Measurements from ENCODE around the gene SIGMAR1.

The SIGMAR1 gene

GRCh38 chr9:34630402-34631154 is 7.0 kb downstream of the SIGMAR1 start:
- DNase-seq (ENCODE audit: low read depth) = no peak

GRCh38 chr9:34629491-34629808 is 8.1 kb downstream of the SIGMAR1 start:
- no peak for DNase-seq (ENCODE audit: low read depth)

- DNase-seq (ENCODE audit: low read depth) = no peak
Measured at GRCh38 chr9:34628656-34629490, 8.7 kb downstream of the SIGMAR1 start, which contains the start of gene ARID3C. Gene ARID3C (minus strand): TSS chr9:34629066. CDS start chr9:34628014, 1,052 bp downstream.

- no peak for DNase-seq (ENCODE audit: low read depth)
Measured at GRCh38 chr9:34627716-34628655, 9.6 kb downstream of the SIGMAR1 start.

GRCh38 chr9:34625186-34625486 is 12.5 kb downstream of the SIGMAR1 start:
- no peak for DNase-seq (ENCODE audit: low read depth)

GRCh38 chr9:34624475-34625185 is 13.0 kb downstream of the SIGMAR1 start:
- no peak for DNase-seq (ENCODE audit: low read depth)

- no peak for DNase-seq (ENCODE audit: low read depth)
Measured at GRCh38 chr9:34623374-34624235, 14.0 kb downstream of the SIGMAR1 start.

GRCh38 chr9:34620061-34620994 is 17.3 kb downstream of the SIGMAR1 start, which contains the start of gene DCTN3:
Gene DCTN3 (minus strand): TSS chr9:34620495. CDS start chr9:34620464, 31 bp downstream.
- DNase-seq (ENCODE audit: low read depth) = peak; percentile 84

GRCh38 chr9:34615132-34615531 is 22.5 kb downstream of the SIGMAR1 start:
- DNase-seq (ENCODE audit: low read depth) = no peak

- DNase-seq (ENCODE audit: low read depth) = peak; percentile 63
Measured at GRCh38 chr9:34612788-34613390, 24.7 kb downstream of the SIGMAR1 start.

- peak; percentile 89 for DNase-seq (ENCODE audit: low read depth)
Measured at GRCh38 chr9:34611811-34612787, 25.5 kb downstream of the SIGMAR1 start, which contains the start of gene RPP25L. Gene RPP25L (minus strand): TSS chr9:34612097. CDS start chr9:34611296, 801 bp downstream.

- no peak for DNase-seq (ENCODE audit: low read depth)
Measured at GRCh38 chr9:34611251-34611810, 26.3 kb downstream of the SIGMAR1 start.

GRCh38 chr9:34610434-34611206 is 27.0 kb downstream of the SIGMAR1 start:
- no peak for DNase-seq (ENCODE audit: low read depth)

- DNase-seq (ENCODE audit: low read depth) = no peak
Measured at GRCh38 chr9:34607331-34607730, 30.3 kb downstream of the SIGMAR1 start.

- DNase-seq (ENCODE audit: low read depth) = no peak
Measured at GRCh38 chr9:34606905-34607304, 30.7 kb downstream of the SIGMAR1 start.

- DNase-seq (ENCODE audit: low read depth) = no peak
Measured at GRCh38 chr9:34606190-34606589, 31.4 kb downstream of the SIGMAR1 start.
